A549 (cell line): Measurements from ENCODE around the gene RCCD1. TPM values are rescaled to one million over a fixed set of nuclear protein-coding genes. Genes with fewer than 3 reads are reported as not detected.

Experiments used
- ATAC-seq, 2 experiments: fragments of 200-7000 bp in 1 of 2; fragments of >200 bp in 1 of 2; cut with Nextera tagmentation in 1 of 2; cut with Tn5 transposase in 1 of 2; 3 replicates each; pipeline versions ENCODE4 v1.8.0 to v1.9.1; 2018 to 2020; ENCODE audit warnings: mild to moderate bottlenecking in 1 of 2, moderate library complexity in 1 of 2
- CTCF ChIA-PET: fragments of 300-600 bp; sonication (Branson Sonifier 250); formaldehyde crosslinking; extraction: SDS; loops from one replicate; lab custom pipeline; 2021; ENCODE audit warnings: antibody characterized with exemption, inconsistent platforms; lab: Yijun Ruan, JAX
- POLR2A ChIA-PET: fragments of 350-600 bp; formaldehyde crosslinking; extraction: SDS; loops from one replicate; lab custom pipeline; 2021; ENCODE audit warnings: antibody characterized with exemption, inconsistent platforms; lab: Yijun Ruan, JAX
- DNase-seq, 2 experiments: peaks; one replicate each; pipeline versions ENCODE4 v3.0.0 to v3.0.0-alpha.2; 2011 to 2016; ENCODE audit warnings: low read depth in 1 of 2, low spot score in 1 of 2
- FAIRE-seq: peaks from 2 replicates; lab custom pipeline; 2011; peaks lifted over from hg19 to GRCh38; lab: Jason Lieb, UNC
- H3K27ac ChIP-seq, 2 experiments: fragments of >200 bp; sonication (Bioruptor Twin); formaldehyde crosslinking; 3 replicates each; pipeline ENCODE4 v1.5.1; 2016 to 2017
- H3K4me1 ChIP-seq: fragments of >200 bp; sonication (Bioruptor Twin); formaldehyde crosslinking; 3 replicates; pipeline ENCODE4 v1.6.1; 2016
- H3K4me2 ChIP-seq: fragments of >200 bp; sonication (Bioruptor Twin); formaldehyde crosslinking; 3 replicates; pipeline ENCODE4 v1.6.1; 2016
- H3K4me3 ChIP-seq: fragments of >200 bp; sonication (Bioruptor Twin); formaldehyde crosslinking; 3 replicates; pipeline ENCODE4 v1.5.1; 2016
- H3K9me3 ChIP-seq: fragments of >200 bp; sonication (Bioruptor Twin); formaldehyde crosslinking; 3 replicates; pipeline ENCODE4 v1.6.1; 2016
- CBX2 ChIP-seq: fragments of 200-600 bp; sonication (generic); IDR thresholded peaks from 2 replicates; pipeline ENCODE4 v1.6.1; 2016; ENCODE audit warnings: low read depth, mild to moderate bottlenecking, borderline replicate concordance
- CBX8 ChIP-seq: fragments of 200-600 bp; sonication (generic); IDR thresholded peaks from 2 replicates; pipeline ENCODE4 v1.6.1; 2016
- EHMT2 ChIP-seq: fragments of 200-600 bp; sonication (generic); IDR thresholded peaks from 2 replicates; pipeline ENCODE4 v1.6.1; 2016; ENCODE audit warnings: antibody characterized with exemption, low read depth, mild to moderate bottlenecking, moderate library complexity
- ESRRA ChIP-seq: fragments of 150-350 bp; IDR thresholded peaks from 2 replicates; pipeline ENCODE4 v1.6.1; 2014; ENCODE audit warnings: mild to moderate bottlenecking, low read length, borderline replicate concordance
- FOSL2 ChIP-seq, 2 experiments: fragments of 450-650 bp in 1 of 2; fragments of >200 bp in 1 of 2; sonication (Bioruptor Twin) in 1 of 2; formaldehyde crosslinking; IDR thresholded peaks; 2 replicates each; pipeline versions ENCODE4 v1.5.0 to v1.6.1; 2016 to 2020; ENCODE audit warnings: mild to moderate bottlenecking in 1 of 2, moderate library complexity in 1 of 2
- GATA3 ChIP-seq: IDR thresholded peaks from 2 replicates; pipeline ENCODE4 v1.6.1; 2012; ENCODE audit warnings: borderline replicate concordance
- HEYL ChIP-seq: fragments of 250-450 bp; sonication (Bioruptor Pico); IDR thresholded peaks from 2 replicates; pipeline ENCODE4 v1.8.0; 2021; ENCODE audit warnings: mild to moderate bottlenecking, moderate library complexity
- KDM1A ChIP-seq: fragments of 200-600 bp; sonication (generic); IDR thresholded peaks from 2 replicates; pipeline ENCODE4 v1.6.1; 2016; ENCODE audit warnings: low read depth, mild to moderate bottlenecking
- MAZ ChIP-seq: fragments of 150-350 bp; IDR thresholded peaks from 2 replicates; pipeline ENCODE4 v1.6.1; 2014; ENCODE audit warnings: antibody characterized with exemption, low read depth, low read length, borderline replicate concordance
- MYC ChIP-seq: IDR thresholded peaks from 2 replicates; pipeline ENCODE4 v1.6.1; 2012; ENCODE audit warnings: mild to moderate bottlenecking, inconsistent platforms, low read length, improper control_type of control experiment, borderline replicate concordance
- NPAS2 ChIP-seq: fragments of 250-450 bp; sonication (Bioruptor Pico); IDR thresholded peaks from 2 replicates; pipeline ENCODE4 v1.8.0; 2022; ENCODE audit warnings: mild to moderate bottlenecking, moderate library complexity, borderline replicate concordance
- PHF8 ChIP-seq: fragments of 200-600 bp; sonication (generic); IDR thresholded peaks from 2 replicates; pipeline ENCODE4 v1.6.1; 2016; ENCODE audit warnings: low read depth, mild to moderate bottlenecking, antibody characterized with exemption, moderate library complexity, borderline replicate concordance
- POLR2A ChIP-seq: IDR thresholded peaks from 2 replicates; pipeline ENCODE4 v1.6.1; 2012; ENCODE audit warnings: mild to moderate bottlenecking, low read length
- POLR2AphosphoS2 ChIP-seq: conservative IDR thresholded peaks from 2 replicates; pipeline ENCODE4 v1.6.1; 2012; ENCODE audit warnings: low read length, improper control_type of control experiment, inconsistent platforms
- RAD21 ChIP-seq, 2 experiments: fragments of >200 bp in 1 of 2; sonication (Bioruptor Twin) in 1 of 2; formaldehyde crosslinking in 1 of 2; IDR thresholded peaks in 1 of 2; conservative IDR thresholded peaks in 1 of 2; 2 replicates in 1 of 2; 3 replicates in 1 of 2; pipeline ENCODE4 v1.6.1; 2012 to 2018; ENCODE audit warnings: inconsistent platforms in 1 of 2
- RCOR1 ChIP-seq: fragments of 150-350 bp; IDR thresholded peaks from 2 replicates; pipeline ENCODE4 v1.6.1; 2014; ENCODE audit warnings: antibody characterized with exemption, low read length, low read depth
- SMC3 ChIP-seq: fragments of >200 bp; sonication (Bioruptor Twin); formaldehyde crosslinking; IDR thresholded peaks from 3 replicates; pipeline ENCODE4 v1.6.1; 2018; ENCODE audit warnings: inconsistent platforms
- SREBF2 ChIP-seq: fragments of 450-650 bp; IDR thresholded peaks from 2 replicates; pipeline ENCODE4 v1.6.1; 2014; ENCODE audit warnings: mild to moderate bottlenecking, moderate library complexity
- TP53 ChIP-seq: fragments of 250-450 bp; sonication (Bioruptor Pico); IDR thresholded peaks from 2 replicates; pipeline ENCODE4 v1.5.0; 2021; ENCODE audit warnings: mild to moderate bottlenecking, moderate library complexity
- ZFP36 ChIP-seq: fragments of 450-650 bp; IDR thresholded peaks from 2 replicates; pipeline ENCODE4 v1.6.1; 2014; ENCODE audit warnings: borderline replicate concordance; ENCODE audit not compliant: partially characterized antibody
- ZSCAN20 ChIP-seq: fragments of 250-450 bp; sonication (Bioruptor Pico); IDR thresholded peaks from 2 replicates; pipeline ENCODE4 v1.8.0; 2022; ENCODE audit warnings: mild to moderate bottlenecking, moderate library complexity
- WGBS: methylation state at CpG from one replicate; pipeline ENCODE4 v1.1.6; 2017; ENCODE audit errors: missing lambda C conversion rate; 5-methylcytosine and 5-hydroxymethylcytosine counted together
- polyA plus RNA-seq, 4 experiments: library from polyadenylated mRNA; depleted of rRNA in 3 of 4; stranded (reverse); fragments of >200 nt; fragmentation: RNase III in 1 of 4; extraction: RNeasy Plus Mini Kit Qiagen cat#74134 plus additional on column Dnase treatment in 1 of 4; gene quantifications; 2 replicates in 3 of 4; 3 replicates in 1 of 4; pipeline ENCODE4 v1.2.3, GENCODE V29; 2011 to 2017
- TF ChIP-seq, protein P1 (sequence below): fragments of 250-450 bp; sonication (Bioruptor Pico); IDR thresholded peaks from 2 replicates; pipeline ENCODE4 v1.5.0; 2020; ENCODE audit warnings: low read depth, mild to moderate bottlenecking, moderate library complexity
- TF ChIP-seq, protein P2 (sequence below): fragments of >200 bp; sonication (Bioruptor Twin); formaldehyde crosslinking; IDR thresholded peaks from 2 replicates; pipeline ENCODE4 v1.6.1; 2016
- TF ChIP-seq, protein P3 (sequence below): fragments of 450-650 bp; IDR thresholded peaks from 2 replicates; pipeline ENCODE4 v1.6.1; 2014; ENCODE audit warnings: antibody characterized with exemption
- TF ChIP-seq, protein P4 (sequence below): IDR thresholded peaks from 2 replicates; pipeline ENCODE4 v1.6.1; 2012

RCCD1 gene
- polyA plus RNA-seq, 2 of the 4 experiments (the other 2 are of a cell fraction), result 25.3 to 37.2 TPM

DNA sequence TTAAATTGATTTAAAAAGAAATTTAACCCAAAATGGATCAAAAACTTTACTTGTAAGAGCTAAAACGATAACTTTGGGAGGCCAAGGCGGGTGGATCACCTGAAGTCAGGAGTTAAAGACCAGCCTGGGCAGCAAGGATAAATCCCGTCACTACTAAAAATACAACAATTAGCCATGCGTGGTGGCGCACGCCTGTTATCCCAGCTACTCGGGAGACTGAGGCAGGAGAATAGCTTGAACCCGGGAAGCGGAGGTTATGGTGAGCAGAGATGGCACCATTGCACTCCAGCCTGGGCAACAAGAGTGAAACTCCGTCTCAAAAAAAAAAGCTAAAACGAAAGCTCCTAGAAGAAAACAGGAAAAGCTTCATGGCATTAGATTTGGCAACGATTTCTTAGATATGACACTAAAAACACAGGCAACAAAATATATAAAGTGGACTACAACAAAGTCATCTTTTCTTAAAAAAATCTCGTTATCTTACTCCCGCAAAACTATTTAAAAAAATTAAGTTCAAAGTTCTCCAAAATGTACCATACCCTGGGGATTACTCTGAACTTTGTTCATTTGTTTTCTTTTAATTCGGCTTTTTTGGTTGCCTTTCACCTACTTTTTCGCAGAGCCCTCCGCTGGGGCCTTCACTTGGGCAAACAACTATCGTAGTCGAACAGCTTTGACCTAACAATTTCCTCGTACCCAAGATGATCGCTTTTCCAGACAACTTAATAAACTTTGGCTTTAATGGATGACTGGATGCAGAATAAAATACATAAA, 25.3 kb upstream of the RCCD1 start:
- H3K9me3 ChIP-seq, result no peaks in the 10 kb centered on the region
- no peak for ATAC-seq
- 52% methylated on average over 21 of the region's 21 CpGs for WGBS
- peak overlapping the region; percentile 72 for H3K4me2 ChIP-seq
- TF ChIP-seq PHF8, result peak; percentile 78; the same call in 1 of the 2 replicates
- TF ChIP-seq HEYL (CRISPR knock-in tag), result no peak
- TF ChIP-seq SMC3, result no peak
- TF ChIP-seq, protein P1, sequence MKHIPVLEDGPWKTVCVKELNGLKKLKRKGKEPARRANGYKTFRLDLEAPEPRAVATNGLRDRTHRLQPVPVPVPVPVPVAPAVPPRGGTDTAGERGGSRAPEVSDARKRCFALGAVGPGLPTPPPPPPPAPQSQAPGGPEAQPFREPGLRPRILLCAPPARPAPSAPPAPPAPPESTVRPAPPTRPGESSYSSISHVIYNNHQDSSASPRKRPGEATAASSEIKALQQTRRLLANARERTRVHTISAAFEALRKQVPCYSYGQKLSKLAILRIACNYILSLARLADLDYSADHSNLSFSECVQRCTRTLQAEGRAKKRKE, result no peak
- 0 out of 2 replicates have a peak, but pooled peaks have one; percentile 7 for TF ChIP-seq ESRRA
- no peak for TF ChIP-seq TP53 (CRISPR knock-in tag)
- no peak for TF ChIP-seq MYC
- TF ChIP-seq, all 56 proteins: peak for 2
- FAIRE-seq, result no peak
- Histone ChIP-seq H3K4me1 (peaks cover 23% of the 10 kb centered on the region), H3K27ac (peak overlapping the region; percentile 89 to 93), H3K4me3 (peak overlapping the region; percentile 66)
- ChIA-PET POLR2A (interaction anchor here (0.6 to 1.4 kb wide), 3 partner anchors 25 to 27 kb away, joined by 3 to 5 read pairs (median 5); partner anchors contain the start of genes MAN2A2 and RCCD1), CTCF (interaction anchor here (0.9 to 16.4 kb wide), 10 partner anchors 6 to 343 kb away, joined by 3 to 536 read pairs (median 46); partner anchors contain the start of genes FES, MAN2A2 and RCCD1)
- DNase-seq, result no peak

DNA sequence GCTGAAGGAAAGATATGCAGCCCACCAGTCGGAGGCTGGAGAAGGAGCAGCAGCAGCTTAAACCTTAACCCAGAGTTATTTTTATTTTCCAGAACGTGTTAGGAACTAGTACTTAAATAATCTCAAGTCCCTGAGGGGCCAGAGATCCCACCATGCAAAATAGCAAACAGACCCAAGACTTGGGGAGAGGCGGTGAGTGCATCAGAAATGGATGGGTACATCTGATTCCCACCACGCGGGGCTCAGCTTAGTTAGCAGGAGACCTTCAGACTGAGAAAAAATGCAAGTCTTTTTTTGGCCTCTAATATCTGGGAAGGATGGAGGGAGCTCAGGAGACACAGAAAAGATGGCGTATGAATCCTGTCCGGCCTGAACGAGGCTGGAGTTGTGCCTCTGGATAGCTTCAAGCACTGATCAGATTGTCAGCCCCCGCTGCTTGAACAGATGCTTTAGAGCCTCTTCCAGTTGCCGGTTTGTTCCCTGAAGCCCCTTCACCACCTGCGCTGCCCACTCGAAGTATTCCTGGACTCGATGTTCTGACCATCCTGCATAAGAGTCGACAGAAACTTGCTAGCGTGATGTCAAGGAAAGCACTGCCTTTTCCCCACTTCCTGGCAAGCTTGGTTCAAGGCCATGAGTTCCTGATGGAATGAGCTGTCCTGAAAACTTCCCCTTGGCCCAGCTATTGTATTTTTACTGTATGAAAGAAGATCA, 23.7 kb upstream of the RCCD1 start:
- TF ChIP-seq CBX2 (no peak), KDM1A (no peak), RAD21 (conservative IDR thresholded peaks at IDR 0.05 in 1 of 2, IDR thresholded peaks at IDR 0.05 in 1 of 2) (no peak), SREBF2 (no peak), ZSCAN20 (no peak), ZFP36 (no peak), EHMT2 (no peak), POLR2A (no peak), GATA3 (no peak)
- TF ChIP-seq, protein P2, sequence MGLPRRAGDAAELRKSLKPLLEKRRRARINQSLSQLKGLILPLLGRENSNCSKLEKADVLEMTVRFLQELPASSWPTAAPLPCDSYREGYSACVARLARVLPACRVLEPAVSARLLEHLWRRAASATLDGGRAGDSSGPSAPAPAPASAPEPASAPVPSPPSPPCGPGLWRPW, result no peak
- TF ChIP-seq, protein P3, sequence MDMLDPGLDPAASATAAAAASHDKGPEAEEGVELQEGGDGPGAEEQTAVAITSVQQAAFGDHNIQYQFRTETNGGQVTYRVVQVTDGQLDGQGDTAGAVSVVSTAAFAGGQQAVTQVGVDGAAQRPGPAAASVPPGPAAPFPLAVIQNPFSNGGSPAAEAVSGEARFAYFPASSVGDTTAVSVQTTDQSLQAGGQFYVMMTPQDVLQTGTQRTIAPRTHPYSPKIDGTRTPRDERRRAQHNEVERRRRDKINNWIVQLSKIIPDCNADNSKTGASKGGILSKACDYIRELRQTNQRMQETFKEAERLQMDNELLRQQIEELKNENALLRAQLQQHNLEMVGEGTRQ, result no peak
- CTCF ChIA-PET, result interaction anchor here (0.5 to 16.4 kb wide), 41 partner anchors 8 to 780 kb away, joined by 3 to 536 read pairs (median 5); partner anchors contain the start of genes FES, MAN2A2, PRC1 and RCCD1
- POLR2A ChIA-PET, result interaction anchor here (0.5 to 2.8 kb wide), 9 partner anchors 23 to 681 kb away, joined by 3 to 20 read pairs (median 3); partner anchors contain the start of genes MAN2A2 and RCCD1

DNA sequence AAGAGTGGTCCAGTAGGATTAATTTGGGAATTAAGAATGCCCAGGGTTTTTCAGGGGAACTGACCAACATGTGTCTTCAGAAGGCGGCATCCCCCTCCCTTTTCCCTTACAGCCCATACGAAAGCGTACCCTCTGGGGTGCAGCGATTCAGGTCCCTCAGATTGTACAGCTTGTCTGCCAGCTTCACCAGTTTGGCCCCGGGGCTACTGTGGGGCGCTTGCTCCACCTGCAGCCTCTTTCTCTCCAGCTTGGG, 23.2 kb upstream of the RCCD1 start:
- Histone ChIP-seq H3K4me1 (peaks cover 33% of the 10 kb centered on the region), H3K4me3 (peak overlapping the region; percentile 69), H3K27ac (peak overlapping the region; percentile 84 to 93), H3K9me3 (no peaks in the 10 kb centered on the region), H3K4me2 (peak overlapping the region; percentile 72)
- 20% methylated on average over 6 of the region's 6 CpGs for WGBS
- no peak for FAIRE-seq
- ChIA-PET CTCF (interaction anchor here (0.5 to 16.4 kb wide), 50 partner anchors 8 to 781 kb away, joined by 3 to 536 read pairs (median 4); partner anchors contain the start of genes FES, MAN2A2, PRC1 and RCCD1), POLR2A (interaction anchor here (0.5 to 2.8 kb wide), 7 partner anchors 23 to 312 kb away, joined by 3 to 20 read pairs (median 4); partner anchors contain the start of genes MAN2A2 and RCCD1)
- no peak for TF ChIP-seq NPAS2 (CRISPR knock-in tag)
- TF ChIP-seq, protein P4, sequence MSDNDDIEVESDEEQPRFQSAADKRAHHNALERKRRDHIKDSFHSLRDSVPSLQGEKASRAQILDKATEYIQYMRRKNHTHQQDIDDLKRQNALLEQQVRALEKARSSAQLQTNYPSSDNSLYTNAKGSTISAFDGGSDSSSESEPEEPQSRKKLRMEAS, result no peak
- TF ChIP-seq POLR2AphosphoS2, result no peak
- TF ChIP-seq FOSL2 (IDR thresholded peaks at IDR 0.05), result no peak
- TF ChIP-seq FOSL2 (CRISPR knock-in tag; IDR thresholded peaks at IDR 0.05), result no peak
- TF ChIP-seq CBX8, result no peak
- no peak for TF ChIP-seq RCOR1
- TF ChIP-seq, protein P3, result no peak
- no peak for TF ChIP-seq MAZ
- no peak for TF ChIP-seq HEYL (CRISPR knock-in tag)
- no peak for ATAC-seq
- no peak for DNase-seq

More for the DNA sequence above, 23.7 kb upstream of the RCCD1 start:
- Histone ChIP-seq H3K4me1 (peaks cover 28% of the 10 kb centered on the region), H3K9me3 (no peaks in the 10 kb centered on the region), H3K27ac (peak overlapping the region; percentile 89 to 93), H3K4me2 (peak overlapping the region; percentile 72), H3K4me3 (peak overlapping the region; percentile 69)
- 85% methylated on average over 15 of the region's 15 CpGs for WGBS
- no peak for DNase-seq
- FAIRE-seq, result no peak
- no peak for ATAC-seq
